Kidney (tissue), 14 donors: ENCODE results near the gene SMIM3. TPM values are rescaled to one million over a fixed set of nuclear protein-coding genes. Genes with fewer than 3 reads are reported as not detected.

Experiments
- DNase-seq, 5 donors: peaks; one replicate each; pipeline ENCODE4 v3.0.0-alpha.2; 2013 to 2020
- FAIRE-seq: peaks from 2 replicates; lab custom pipeline; 2012; peaks lifted over from hg19 to GRCh38; lab: Jason Lieb, UNC
- H3K27ac ChIP-seq, 2 donors: one replicate each; pipeline ENCODE4 v1.7.0; 2013; ENCODE audit warnings: low read depth in 2 of 2, low read length in 2 of 2, inconsistent platforms in 1 of 2
- H3K27me3 ChIP-seq: one replicate; pipeline ENCODE4 v1.7.1; 2013; ENCODE audit warnings: low read length, inconsistent platforms; ENCODE audit not compliant: control insufficient read depth, insufficient read depth
- H3K36me3 ChIP-seq, 3 donors: one replicate each; pipeline versions ENCODE4 v1.7.0 to v1.7.1; 2013; ENCODE audit warnings: low read length in 3 of 3, control low read depth in 1 of 3, inconsistent platforms in 1 of 3; ENCODE audit not compliant: insufficient read depth in 3 of 3, control insufficient read depth in 2 of 3
- H3K4me1 ChIP-seq, 3 donors: one replicate each; pipeline versions ENCODE4 v1.7.0 to v1.7.1; 2013; ENCODE audit warnings: low read length in 3 of 3, inconsistent platforms in 1 of 3, low read depth in 1 of 3; ENCODE audit not compliant: control insufficient read depth in 2 of 3, insufficient read depth in 2 of 3
- H3K4me3 ChIP-seq, 3 donors: one replicate each; pipeline versions ENCODE4 v1.7.0 to v1.8.1; 2013; ENCODE audit warnings: low read length in 3 of 3, control low read depth in 1 of 3, inconsistent platforms in 1 of 3
- H3K9ac ChIP-seq, 3 donors: one replicate each; pipeline versions ENCODE4 v1.7.0 to v1.7.1; 2013; ENCODE audit warnings: low read length in 3 of 3, control low read depth in 1 of 3, inconsistent platforms in 1 of 3
- H3K9me3 ChIP-seq, 3 donors: one replicate each; pipeline versions ENCODE4 v1.7.0 to v1.7.1; 2013; ENCODE audit warnings: low read length in 3 of 3, control low read depth in 1 of 3, inconsistent platforms in 1 of 3; ENCODE audit not compliant: control insufficient read depth in 2 of 3, insufficient read depth in 1 of 3
- CTCF ChIP-seq: IDR thresholded peaks from 3 replicates; pipeline ENCODE4 v1.5.1; 2012; ENCODE audit warnings: mild to moderate bottlenecking, moderate library complexity, borderline replicate concordance; ENCODE audit not compliant: insufficient read depth; ENCODE audit errors: extremely low read depth
- intact Hi-C: fragments of 100-400 bp; cut with DNase I; formaldehyde crosslinking; loops from one replicate; pipeline ENCODE4 v1.11.1; 2022
- polyA plus RNA-seq: library from polyadenylated mRNA; stranded (reverse); fragments of 350-450 nt; fragmentation: Illumina TruSeq; extraction: RNeasy Lipid Tissue Mini Kit (QIAGEN cat#74804); gene quantifications from one replicate; pipeline ENCODE4 v1.2.3, GENCODE V29; 2014; ENCODE audit warnings: low read depth, low replicate concordance; ENCODE audit not compliant: insufficient read depth
- total RNA-seq: library from RNA; stranded (reverse); fragmentation: NEBNext Ultra II Directional; extraction: Animal tissue kit (Norgen Biotek cat#: 25700); gene quantifications from one replicate; pipeline ENCODE4 v1.2.1, GENCODE V29; 2021
- donor health status: control.
- donor health status: control.
- donor health status: control.
- donor health status: control.
- donor health status: control.
- donor health status: DM: yes; HTN: yes; CAD: no.
- donor health status: Normal renal cell carcinoma (clear cell type).

The SMIM3 gene
- total and polyA plus RNA-seq, 2 donors from 2014 or later, result 23.0 to 23.9 TPM

- peaks cover 0 to 4% (median 0%) of the 10 kb centered on the region in 3 donors for H3K4me1 ChIP-seq
- TF ChIP-seq CTCF, result no peak
- no peaks in the 10 kb centered on the region for H3K36me3 ChIP-seq
- H3K4me3 ChIP-seq, result no peak overlapping the region
- H3K27ac ChIP-seq, result no peak overlapping the region
- FAIRE-seq (no peak), DNase-seq (no peak)
- no peak overlapping the region for H3K9ac ChIP-seq
- H3K27me3 ChIP-seq, result no peaks in the 10 kb centered on the region
- no peaks in the 10 kb centered on the region for H3K9me3 ChIP-seq
- intact Hi-C loops, result no loop called here
Observed at GRCh38 chr5:150766251-150766650, 12.3 kb upstream of the SMIM3 start.

- TF ChIP-seq CTCF, result no peak
- Histone ChIP-seq H3K36me3 (no peaks in the 10 kb centered on the region), H3K27me3 (no peaks in the 10 kb centered on the region), H3K4me1 (no peaks in the 10 kb centered on the region), H3K4me3 (no peak overlapping the region), H3K9me3 (no peaks in the 10 kb centered on the region), H3K9ac (no peak overlapping the region), H3K27ac (no peak overlapping the region)
- FAIRE-seq, result no peak
- DNase-seq, result no peak
- intact Hi-C loops, result no loop called here
Observed at GRCh38 chr5:150771034-150771795, 7.3 kb upstream of the SMIM3 start.

GRCh38 chr5:150774145-150774544 lies 4.4 kb upstream of the SMIM3 start:
- peaks cover 0 to 5% (median 4%) of the 10 kb centered on the region in 3 donors for H3K4me1 ChIP-seq
- H3K27ac ChIP-seq, result no peak overlapping the region
- H3K36me3 ChIP-seq, result no peaks in the 10 kb centered on the region
- no peak for TF ChIP-seq CTCF
- FAIRE-seq (no peak), DNase-seq (no peak)
- H3K9me3 ChIP-seq, result no peaks in the 10 kb centered on the region
- intact Hi-C loops, result no loop called here
- no peak overlapping the region for H3K4me3 ChIP-seq
- no peak overlapping the region for H3K9ac ChIP-seq
- H3K27me3 ChIP-seq, result no peaks in the 10 kb centered on the region
